ENCODE data around the gene SCYGR4.

Gene SCYGR4

GRCh38 chr2:227613272-227613660 lies 4.0 kb upstream of the SCYGR4 start:
- in situ Hi-C loops (cut with MboI; ENCODE audit: low sequenced_read_pairs), result no loop called here

GRCh38 chr2:227614246-227614645 lies 3.1 kb upstream of the SCYGR4 start:
- in situ Hi-C loops (cut with MboI; ENCODE audit: low sequenced_read_pairs), result no loop called here

- in situ Hi-C loops (cut with MboI; ENCODE audit: low sequenced_read_pairs), result no loop called here
Measured at GRCh38 chr2:227614740-227615139, 2.6 kb upstream of the SCYGR4 start, which contains the start of gene SCYGR3. Gene SCYGR3 (minus strand): TSS chr2:227614840. CDS start chr2:227614840, 0 bp downstream.

- in situ Hi-C loops (cut with MboI; ENCODE audit: low sequenced_read_pairs), result no loop called here
Measured at GRCh38 chr2:227615181-227615580, 2.1 kb upstream of the SCYGR4 start.

- in situ Hi-C loops (cut with MboI; ENCODE audit: low sequenced_read_pairs), result no loop called here
Measured at GRCh38 chr2:227615906-227616305, 1.4 kb upstream of the SCYGR4 start.

GRCh38 chr2:227616631-227617030 lies 667 bp upstream of the SCYGR4 start:
- in situ Hi-C loops (cut with MboI; ENCODE audit: low sequenced_read_pairs), result no loop called here

- in situ Hi-C loops (cut with MboI; ENCODE audit: low sequenced_read_pairs), result no loop called here
Measured at GRCh38 chr2:227623226-227623625, 5.9 kb downstream of the SCYGR4 start.

- in situ Hi-C loops (cut with MboI; ENCODE audit: low sequenced_read_pairs), result no loop called here
Measured at GRCh38 chr2:227625420-227625819, 8.1 kb downstream of the SCYGR4 start.

- in situ Hi-C loops (cut with MboI; ENCODE audit: low sequenced_read_pairs), result no loop called here
Measured at GRCh38 chr2:227626580-227627151, 9.4 kb downstream of the SCYGR4 start.

- in situ Hi-C loops (cut with MboI; ENCODE audit: low sequenced_read_pairs), result no loop called here
Measured at GRCh38 chr2:227627769-227628168, 10.5 kb downstream of the SCYGR4 start.

GRCh38 chr2:227629435-227629834 lies 12.1 kb downstream of the SCYGR4 start:
- in situ Hi-C loops (cut with MboI; ENCODE audit: low sequenced_read_pairs), result no loop called here

GRCh38 chr2:227630322-227630721 lies 13.0 kb downstream of the SCYGR4 start:
- in situ Hi-C loops (cut with MboI; ENCODE audit: low sequenced_read_pairs), result no loop called here

- in situ Hi-C loops (cut with MboI; ENCODE audit: low sequenced_read_pairs), result no loop called here
Measured at GRCh38 chr2:227632827-227633226, 15.5 kb downstream of the SCYGR4 start.

GRCh38 chr2:227634201-227634600 lies 16.9 kb downstream of the SCYGR4 start:
- in situ Hi-C loops (cut with MboI; ENCODE audit: low sequenced_read_pairs), result no loop called here

- in situ Hi-C loops (cut with MboI; ENCODE audit: low sequenced_read_pairs), result no loop called here
Measured at GRCh38 chr2:227642656-227643055, 25.4 kb downstream of the SCYGR4 start.

GRCh38 chr2:227643990-227644551 lies 26.8 kb downstream of the SCYGR4 start:
- in situ Hi-C loops (cut with MboI; ENCODE audit: low sequenced_read_pairs), result no loop called here

- in situ Hi-C loops (cut with MboI; ENCODE audit: low sequenced_read_pairs), result no loop called here
Measured at GRCh38 chr2:227653419-227653818, 36.1 kb downstream of the SCYGR4 start.

- in situ Hi-C loops (cut with MboI; ENCODE audit: low sequenced_read_pairs), result no loop called here
Measured at GRCh38 chr2:227654426-227654825, 37.1 kb downstream of the SCYGR4 start.

GRCh38 chr2:227655454-227655853 lies 38.2 kb downstream of the SCYGR4 start:
- in situ Hi-C loops (cut with MboI; ENCODE audit: low sequenced_read_pairs), result no loop called here

GRCh38 chr2:227657199-227657845 lies 40.0 kb downstream of the SCYGR4 start:
- in situ Hi-C loops (cut with MboI; ENCODE audit: low sequenced_read_pairs), result no loop called here

GRCh38 chr2:227661025-227661649 lies 43.8 kb downstream of the SCYGR4 start:
- in situ Hi-C loops (cut with MboI; ENCODE audit: low sequenced_read_pairs), result no loop called here

- in situ Hi-C loops (cut with MboI; ENCODE audit: low sequenced_read_pairs), result no loop called here
Measured at GRCh38 chr2:227661827-227662226, 44.5 kb downstream of the SCYGR4 start.
